OCI-LY7 (cell line): ENCODE data around the gene SLC52A3.

Experiments used
- EZH2phosphoT487 ChIP-seq: fragments of 200-600 bp; sonication (generic); IDR thresholded peaks from 2 replicates; pipeline ENCODE4 v1.6.1; 2018; ENCODE audit warnings: low read depth, borderline replicate concordance, mild to moderate bottlenecking, mixed run types, antibody characterized with exemption, low read length, moderate library complexity, mixed read lengths
- TF ChIP-seq, protein P1 (sequence below): fragments of 200-600 bp; sonication (generic); conservative IDR thresholded peaks from 2 replicates; pipeline ENCODE4 v1.5.1; 2014; ENCODE audit warnings: mild to moderate bottlenecking, antibody characterized with exemption, low read length, moderate library complexity, mixed read lengths

DNA sequence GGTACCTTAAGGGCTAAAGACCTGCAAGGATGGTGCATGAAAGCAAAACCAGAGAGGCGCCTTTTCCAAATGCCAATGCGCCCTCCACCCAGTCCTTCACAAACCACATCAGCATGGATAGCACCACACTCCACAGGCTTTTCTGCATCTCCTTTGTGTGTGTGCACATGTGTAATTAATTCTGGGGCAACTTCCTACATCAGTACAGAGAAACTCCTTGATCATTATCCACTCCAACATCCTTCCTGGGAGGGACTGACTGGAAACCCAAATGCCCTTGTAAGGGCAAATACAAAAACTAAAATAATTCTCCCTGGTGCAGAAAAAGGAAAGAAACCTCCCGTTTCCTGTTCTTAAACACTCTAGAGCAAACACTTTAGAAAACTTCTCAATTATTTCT lies 10.8 kb downstream of the SLC52A3 start:
- TF ChIP-seq, protein P1, sequence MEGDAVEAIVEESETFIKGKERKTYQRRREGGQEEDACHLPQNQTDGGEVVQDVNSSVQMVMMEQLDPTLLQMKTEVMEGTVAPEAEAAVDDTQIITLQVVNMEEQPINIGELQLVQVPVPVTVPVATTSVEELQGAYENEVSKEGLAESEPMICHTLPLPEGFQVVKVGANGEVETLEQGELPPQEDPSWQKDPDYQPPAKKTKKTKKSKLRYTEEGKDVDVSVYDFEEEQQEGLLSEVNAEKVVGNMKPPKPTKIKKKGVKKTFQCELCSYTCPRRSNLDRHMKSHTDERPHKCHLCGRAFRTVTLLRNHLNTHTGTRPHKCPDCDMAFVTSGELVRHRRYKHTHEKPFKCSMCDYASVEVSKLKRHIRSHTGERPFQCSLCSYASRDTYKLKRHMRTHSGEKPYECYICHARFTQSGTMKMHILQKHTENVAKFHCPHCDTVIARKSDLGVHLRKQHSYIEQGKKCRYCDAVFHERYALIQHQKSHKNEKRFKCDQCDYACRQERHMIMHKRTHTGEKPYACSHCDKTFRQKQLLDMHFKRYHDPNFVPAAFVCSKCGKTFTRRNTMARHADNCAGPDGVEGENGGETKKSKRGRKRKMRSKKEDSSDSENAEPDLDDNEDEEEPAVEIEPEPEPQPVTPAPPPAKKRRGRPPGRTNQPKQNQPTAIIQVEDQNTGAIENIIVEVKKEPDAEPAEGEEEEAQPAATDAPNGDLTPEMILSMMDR, result no peak
- TF ChIP-seq EZH2phosphoT487, result no peak
